GM19455 (cell line): Measurements from ENCODE around the gene P2RX3.
"Not testable (repeated sequence)": the region's sequence is repeated elsewhere in the genome, so short reads cannot be mapped to it uniquely, and the experiment has no call there.

ENCODE experiments used
- ATAC-seq: cut with Tn5 transposase; IDR thresholded peaks from one replicate; pipeline ENCODE4 v1.9.1; 2021; ENCODE audit not compliant: unreplicated experiment

The P2RX3 gene

DNA sequence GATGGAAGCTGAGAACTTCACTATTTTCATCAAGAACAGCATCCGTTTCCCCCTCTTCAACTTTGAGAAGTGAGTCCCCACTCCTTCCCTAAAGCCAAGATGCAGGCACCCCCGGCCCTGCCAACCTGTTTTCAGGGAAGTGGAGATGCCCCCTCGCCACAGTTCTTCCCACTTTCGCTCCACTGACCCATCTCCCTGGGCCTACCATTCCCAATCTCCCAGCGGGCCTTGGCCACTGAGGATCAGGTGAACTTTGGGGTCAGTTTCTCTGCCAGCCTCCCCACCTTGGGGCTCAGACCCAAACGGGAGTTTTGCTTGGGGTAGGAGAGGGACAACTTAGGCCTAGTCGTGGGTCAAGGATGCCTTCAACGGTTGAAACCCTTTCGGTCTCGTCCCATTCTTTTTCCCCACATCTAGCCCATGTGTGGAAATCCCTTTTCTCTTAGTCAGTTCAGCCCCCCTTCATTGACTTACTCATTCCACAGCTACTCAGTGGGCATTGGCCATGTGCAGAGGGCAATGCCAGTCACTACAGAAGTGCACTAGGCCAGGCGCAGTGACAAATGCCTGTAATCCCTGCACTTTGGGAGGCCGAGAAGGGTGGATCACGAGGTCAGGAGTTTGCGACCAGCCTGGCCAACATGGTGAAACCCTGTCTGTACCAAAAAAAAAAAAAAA, 10.6 kb downstream of the P2RX3 start:
- no peak for ATAC-seq

- no peak for ATAC-seq
Observed at GRCh38 chr11:57349491-57350274, 11.5 kb downstream of the P2RX3 start.

GRCh38 chr11:57353036-57353435, 14.9 kb downstream of the P2RX3 start:
- ATAC-seq = no peak

DNA sequence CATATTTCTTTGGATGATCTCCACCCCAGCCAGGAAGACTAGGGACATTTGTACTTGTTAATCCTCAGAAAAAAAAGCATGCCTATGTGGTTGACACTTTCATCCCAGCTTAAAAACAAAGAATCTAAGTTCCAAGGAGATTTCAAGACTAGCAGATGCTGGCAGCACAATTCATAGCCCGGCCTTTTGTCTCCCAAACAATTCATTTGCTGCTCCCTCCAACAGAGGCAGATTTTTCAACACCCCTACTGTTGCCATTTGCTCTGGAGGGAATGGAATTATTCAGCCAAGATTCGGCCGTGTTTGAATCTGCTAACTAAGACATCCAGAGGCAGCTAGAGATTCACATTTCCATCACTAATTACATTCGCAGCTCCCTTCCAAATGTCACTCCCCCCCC, 15.3 kb downstream of the P2RX3 start:
- no peak for ATAC-seq

GRCh38 chr11:57353852-57354251, 15.7 kb downstream of the P2RX3 start:
- no peak for ATAC-seq

DNA sequence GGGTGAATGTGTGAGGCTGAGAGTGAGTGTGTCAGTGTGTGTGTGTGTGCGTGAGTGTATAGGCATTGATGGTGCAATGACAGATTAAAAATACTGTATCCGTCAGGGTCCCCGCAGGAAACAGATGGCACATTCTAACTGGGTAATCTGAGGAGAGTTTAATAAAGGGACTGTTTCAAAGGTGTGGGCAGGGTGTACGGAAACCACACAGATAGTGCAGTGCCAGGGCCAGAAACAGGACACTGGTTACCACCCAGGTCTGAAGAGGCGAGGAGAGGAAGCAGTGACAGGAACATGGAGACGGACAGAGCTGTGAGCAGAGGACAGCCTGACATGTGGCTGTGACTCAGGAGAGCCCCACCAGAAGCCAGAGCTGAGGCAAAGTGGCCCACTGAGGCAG, 16.5 kb downstream of the P2RX3 start:
- ATAC-seq = no peak

GRCh38 chr11:57356268-57356667, 18.1 kb downstream of the P2RX3 start:
- ATAC-seq = no peak

GRCh38 chr11:57357310-57357709, 19.2 kb downstream of the P2RX3 start:
- ATAC-seq = no peak

DNA sequence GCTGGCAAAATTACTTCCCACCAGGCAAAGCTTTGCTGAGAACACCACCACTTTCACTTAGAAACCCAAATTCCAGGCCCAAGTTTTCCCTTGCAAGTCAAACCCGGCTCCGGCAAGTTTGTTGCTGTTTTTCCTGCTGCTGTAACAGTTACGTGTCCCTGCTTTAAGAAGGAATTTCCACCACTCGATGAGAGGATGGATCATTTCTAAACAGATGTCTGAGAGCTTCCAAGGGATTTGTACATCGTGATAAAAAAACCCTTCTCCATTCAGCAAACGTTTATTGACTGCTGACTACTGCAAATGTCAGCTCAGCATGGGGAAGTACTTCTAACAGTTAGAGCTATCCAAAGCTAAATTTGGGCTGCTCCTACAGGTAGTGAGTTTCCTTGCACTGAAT, 19.7 kb downstream of the P2RX3 start:
- ATAC-seq = no peak

GRCh38 chr11:57358543-57358961, 20.4 kb downstream of the P2RX3 start:
- ATAC-seq = no peak

DNA sequence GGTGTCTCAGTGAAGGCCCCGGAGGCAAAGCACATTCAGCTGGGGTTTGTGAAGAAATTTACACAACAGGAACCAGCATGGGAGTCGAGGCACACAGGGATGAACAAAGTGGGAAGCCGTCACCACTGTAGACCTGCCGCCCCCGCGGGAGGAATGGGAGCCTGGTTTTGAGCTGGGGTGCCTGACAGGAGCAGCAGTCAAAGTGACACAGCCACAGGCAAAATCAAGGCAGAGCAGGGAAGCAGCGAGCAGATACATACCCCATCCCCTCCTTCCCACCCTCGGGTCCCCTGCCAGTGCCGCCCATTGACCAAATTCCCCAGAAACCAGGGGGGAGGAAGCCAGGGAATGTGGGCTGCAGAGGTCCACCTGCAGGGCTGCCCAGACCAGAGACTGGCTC, 20.8 kb downstream of the P2RX3 start:
- ATAC-seq = no peak

DNA sequence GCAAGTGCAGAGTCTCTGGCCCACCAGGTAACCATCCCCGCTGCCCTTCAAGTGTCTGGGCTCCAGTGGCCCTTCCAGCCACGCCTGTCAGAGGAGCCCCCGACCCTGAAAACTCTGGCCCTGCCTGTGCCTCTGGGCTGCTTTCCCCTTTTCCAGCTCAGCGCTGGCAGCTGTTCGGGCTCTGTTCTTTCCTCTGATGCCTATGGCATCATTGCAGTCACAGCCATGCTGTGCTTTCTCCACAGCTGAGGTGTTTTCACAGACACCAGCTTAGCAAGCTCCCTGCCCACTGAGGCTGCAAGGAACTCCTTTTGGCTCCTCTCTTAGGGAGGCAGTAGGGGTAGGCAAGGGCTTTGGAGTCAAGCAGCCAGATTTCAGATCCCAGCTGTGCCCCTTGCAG, 21.2 kb downstream of the P2RX3 start:
- no peak for ATAC-seq

DNA sequence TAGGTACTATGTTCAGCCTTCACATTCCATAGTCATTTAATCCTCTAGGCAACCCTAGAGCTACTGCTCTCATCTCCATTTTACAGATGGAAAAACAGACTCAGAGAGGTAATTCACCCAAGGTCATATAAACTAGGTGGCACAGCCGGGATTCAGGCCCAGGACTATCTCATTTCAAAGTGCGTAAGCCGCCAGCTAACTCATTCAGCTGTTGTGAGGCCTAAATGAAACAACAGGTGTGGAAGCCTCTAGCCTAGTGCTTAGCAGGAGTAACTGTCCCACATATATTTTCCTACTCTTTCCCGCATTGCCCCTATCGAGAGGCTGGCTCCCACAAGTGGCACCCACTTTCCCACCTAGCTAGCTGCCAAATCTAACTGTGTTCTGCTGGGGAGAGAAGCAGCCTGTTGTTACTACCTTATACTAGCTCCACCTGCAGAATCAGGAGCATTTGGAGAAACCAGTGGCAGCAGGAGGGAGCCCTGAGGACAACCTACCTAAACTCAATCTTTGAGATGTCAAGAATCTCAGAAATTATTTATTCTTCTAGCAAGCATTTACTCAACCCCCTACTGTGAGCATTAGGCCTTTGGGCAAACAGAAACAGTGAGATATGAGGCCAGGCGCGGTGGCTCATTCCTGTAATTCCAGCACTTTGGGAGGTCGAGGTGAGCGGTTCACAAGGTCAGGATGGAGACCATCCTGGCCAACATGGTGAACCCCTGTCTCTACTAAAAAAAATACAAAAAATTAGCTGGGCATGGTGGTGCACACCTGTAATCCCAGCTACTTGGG, 21.9 kb downstream of the P2RX3 start:
- no peak for ATAC-seq

- ATAC-seq = no peak
Observed at GRCh38 chr11:57360991-57361390, 22.8 kb downstream of the P2RX3 start.

- ATAC-seq = not testable (repeated sequence)
Observed at GRCh38 chr11:57361420-57361819, 23.3 kb downstream of the P2RX3 start.

DNA sequence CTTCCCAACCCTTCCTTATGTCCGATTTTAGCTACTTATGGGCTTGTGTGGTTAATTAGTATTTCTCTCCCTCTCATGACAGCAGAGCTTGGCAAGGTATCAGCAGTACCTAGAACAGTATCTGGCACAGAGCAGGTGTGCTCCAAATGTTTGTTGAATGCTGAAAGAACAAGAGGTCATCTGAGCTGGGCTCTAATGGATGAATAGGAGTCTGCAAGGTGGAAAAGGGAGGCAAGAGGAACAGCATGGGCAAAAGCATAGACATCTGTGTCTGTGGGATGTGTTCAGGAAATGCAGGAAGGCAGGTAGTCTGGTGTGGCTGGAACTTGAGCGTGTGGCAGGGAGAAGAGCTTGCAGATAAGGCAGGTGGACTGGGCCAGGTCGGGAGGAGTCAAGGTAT, 23.8 kb downstream of the P2RX3 start:
- ATAC-seq = no peak

- ATAC-seq = no peak
Observed at GRCh38 chr11:57363131-57364080, 25.3 kb downstream of the P2RX3 start.

DNA sequence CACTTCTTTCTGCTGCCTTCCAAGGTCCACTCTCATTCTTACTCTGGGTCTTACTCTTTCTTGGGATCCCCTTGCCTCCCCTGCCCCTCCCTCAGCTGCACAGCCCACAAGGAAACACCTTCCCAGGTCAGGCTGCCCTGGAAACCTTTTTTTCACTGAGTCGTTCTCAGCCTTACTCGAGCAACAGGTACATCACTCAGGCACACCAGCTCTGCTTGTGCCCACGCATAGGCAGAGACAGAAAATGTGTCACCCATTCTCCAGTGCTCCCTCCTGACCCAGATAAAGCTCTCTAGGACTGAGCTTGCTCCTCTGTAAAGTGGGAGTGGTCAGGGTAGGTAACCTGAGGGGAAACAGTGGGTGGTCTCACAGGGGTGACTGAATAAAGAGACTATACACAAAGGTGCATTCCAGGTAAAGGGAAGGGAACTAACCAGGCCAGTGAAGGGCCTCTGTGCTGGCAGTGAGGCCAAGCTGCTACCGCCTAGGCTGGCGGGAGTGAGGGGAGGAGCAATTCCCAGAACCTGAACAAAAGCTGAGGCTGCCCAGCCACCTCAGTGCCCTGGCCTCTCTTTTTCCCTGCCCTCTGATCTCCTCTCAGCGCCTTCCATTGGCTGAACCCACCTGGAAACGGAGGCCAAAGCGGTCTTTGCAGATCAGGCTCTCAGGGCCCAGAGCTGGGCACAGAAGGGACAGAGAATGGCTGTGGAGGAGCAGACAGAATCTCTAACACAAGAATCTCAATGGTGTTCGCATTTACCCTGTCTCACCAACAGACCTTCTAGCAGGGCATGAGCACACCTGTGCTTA, 26.9 kb downstream of the P2RX3 start:
- ATAC-seq = no peak

DNA sequence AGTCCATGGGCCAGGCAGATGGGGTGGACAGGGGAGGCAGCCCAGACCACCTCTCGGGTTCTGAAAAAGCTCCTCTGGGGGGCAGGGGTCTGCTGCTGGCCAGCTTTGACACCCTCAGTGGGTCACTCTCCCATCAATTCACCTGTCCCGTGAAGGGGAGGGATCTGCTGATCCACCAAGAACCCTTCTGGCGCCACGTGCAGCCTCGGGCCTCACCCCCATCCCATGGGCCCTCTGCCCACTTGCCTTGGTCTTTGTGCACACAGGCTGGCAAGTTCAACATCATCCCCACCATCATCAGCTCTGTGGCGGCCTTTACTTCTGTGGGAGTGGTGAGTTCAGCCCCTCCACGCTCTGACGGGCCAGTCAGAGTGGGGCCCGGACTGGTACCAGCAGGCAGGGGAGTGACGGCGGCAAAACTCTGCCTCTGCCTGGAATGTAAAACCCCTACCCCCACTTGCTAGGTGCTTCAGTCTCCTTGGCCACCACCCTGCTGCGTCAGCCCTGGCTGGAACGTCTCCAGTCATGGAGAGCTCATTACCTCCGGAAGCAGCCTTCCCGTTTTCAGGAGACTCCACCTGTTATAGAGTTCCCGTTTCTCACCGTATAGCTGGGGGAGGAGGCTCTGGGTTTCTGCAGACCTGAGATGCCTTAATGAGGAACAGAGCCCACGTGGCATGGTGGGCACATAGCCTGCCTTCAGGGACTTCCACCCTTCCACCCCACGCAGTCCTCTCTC, 30.1 kb downstream of the P2RX3 start:
- no peak for ATAC-seq
